Small intestine (tissue), 7 donors: ENCODE results near the gene DICER1. TPM values are rescaled to one million over a fixed set of nuclear protein-coding genes. Genes with fewer than 3 reads are reported as not detected.

Source experiments
- DNase-seq, 2 donors: peaks; one replicate each; pipeline versions ENCODE4 v3.0.0 to v3.0.0-alpha.2; 2013
- FAIRE-seq: peaks from 2 replicates; lab custom pipeline; 2012; peaks lifted over from hg19 to GRCh38; lab: Jason Lieb, UNC
- H3K27ac ChIP-seq, 3 donors: one replicate each; pipeline ENCODE4 v1.5.1; 2013; ENCODE audit warnings: low read length in 2 of 3, mild to moderate bottlenecking in 2 of 3, control low read depth in 1 of 3, inconsistent platforms in 1 of 3, low read depth in 1 of 3, moderate library complexity in 1 of 3
- H3K27me3 ChIP-seq, 3 donors: one replicate each; pipeline ENCODE4 v1.6.1; 2013; ENCODE audit warnings: low read length in 3 of 3, inconsistent platforms in 1 of 3; ENCODE audit not compliant: control insufficient read depth in 3 of 3, insufficient read depth in 3 of 3
- H3K36me3 ChIP-seq, 3 donors: one replicate each; pipeline ENCODE4 v1.6.1; 2013; ENCODE audit warnings: low read length in 3 of 3, inconsistent platforms in 1 of 3, low read depth in 1 of 3, mild to moderate bottlenecking in 1 of 3, moderate library complexity in 1 of 3; ENCODE audit not compliant: control insufficient read depth in 3 of 3, insufficient read depth in 2 of 3
- H3K4me1 ChIP-seq, 3 donors: one replicate each; pipeline ENCODE4 v1.6.1; 2013; ENCODE audit warnings: low read length in 2 of 3, inconsistent platforms in 1 of 3, low read depth in 1 of 3, mild to moderate bottlenecking in 1 of 3, moderate library complexity in 1 of 3; ENCODE audit not compliant: control insufficient read depth in 3 of 3, insufficient read depth in 2 of 3
- H3K4me3 ChIP-seq, 3 donors: one replicate each; pipeline ENCODE4 v1.5.1; 2013; ENCODE audit warnings: low read length in 3 of 3, control low read depth in 1 of 3, inconsistent platforms in 1 of 3, low read depth in 1 of 3, mild to moderate bottlenecking in 1 of 3, moderate library complexity in 1 of 3
- H3K9me3 ChIP-seq, 2 donors: one replicate each; pipeline ENCODE4 v1.6.1; 2013; ENCODE audit warnings: low read depth in 1 of 2, low read length in 1 of 2; ENCODE audit not compliant: control insufficient read depth in 2 of 2, insufficient read depth in 1 of 2
- WGBS, 3 donors: extraction: QIAGEN DNeasy Blood & Tissue Kit; methylation state at CpG; one replicate each; pipeline ENCODE4 v1.1.7; 2013; 5-methylcytosine and 5-hydroxymethylcytosine counted together
- polyA plus RNA-seq, 4 donors: library from polyadenylated mRNA; stranded (reverse) in 3 of 4; unstranded in 1 of 4; fragments of 200-250 nt in 3 of 4; fragments of 120-200 nt in 1 of 4; gene quantifications; one replicate each; pipeline versions ENCODE4 v1.2.1 to v1.2.3, GENCODE V29; 2013
- donor health status: healthy with polysubstance abuse.
- donor health status: control.
- donor health status: control.
- donor health status: Bipolar disorder and iron deficiency.
- donor health status: healthy.

Gene DICER1
- polyA plus RNA-seq, 4 donors, result 7.3 to 30.7 (median 8.1) TPM

GRCh38 chr14:95153866-95154265 lies 3.5 kb downstream of the DICER1 start:
- no peak for FAIRE-seq
- no peaks in the 10 kb centered on the region for H3K36me3 ChIP-seq
- peaks cover 2 to 15% (median 5%) of the 10 kb centered on the region in 3 donors for H3K4me1 ChIP-seq
- H3K27ac ChIP-seq, result no peak overlapping the region
- no peaks in the 10 kb centered on the region for H3K27me3 ChIP-seq
- DNase-seq, result no peak
- H3K4me3 ChIP-seq, result no peak overlapping the region
- 34 to 51% (median 50%) methylated on average over 4 of the region's 4 CpGs for WGBS, 3 donors
- H3K9me3 ChIP-seq, result no peaks in the 10 kb centered on the region

- peaks cover 2 to 11% (median 5%) of the 10 kb centered on the region in 3 donors for H3K4me1 ChIP-seq
- 70 to 77% (median 74%) methylated on average over 8 of the region's 8 CpGs for WGBS, 3 donors
- peaks cover 0 to 1% (median 0%) of the 10 kb centered on the region in 3 donors for H3K36me3 ChIP-seq
- DNase-seq (no peak), FAIRE-seq (no peak)
- peaks cover 0 to under 1% of the 10 kb centered on the region in 2 donors for H3K9me3 ChIP-seq
- H3K27me3 ChIP-seq, result no peaks in the 10 kb centered on the region
- H3K27ac ChIP-seq, result no peak overlapping the region
- H3K4me3 ChIP-seq, result no peak overlapping the region
Observed at GRCh38 chr14:95151561-95151960, 5.8 kb downstream of the DICER1 start.

- DNase-seq (no peak), FAIRE-seq (no peak)
- H3K4me1 ChIP-seq, result peaks cover 2 to 11% (median 5%) of the 10 kb centered on the region in 3 donors
Observed at GRCh38 chr14:95150910-95151309, 6.4 kb downstream of the DICER1 start.

GRCh38 chr14:95149441-95149840 lies 7.9 kb downstream of the DICER1 start:
- WGBS, 3 donors, result 43 to 62% (median 60%) methylated on average over 3 of the region's 3 CpGs
- H3K4me3 ChIP-seq, result no peak overlapping the region
- no peaks in the 10 kb centered on the region for H3K27me3 ChIP-seq
- peaks cover 0 to 4% (median 0%) of the 10 kb centered on the region in 3 donors for H3K36me3 ChIP-seq
- peaks cover 0 to 4% (median 0%) of the 10 kb centered on the region in 3 donors for H3K4me1 ChIP-seq
- H3K9me3 ChIP-seq, result peaks cover 0 to 13% of the 10 kb centered on the region in 2 donors
- FAIRE-seq, result no peak
- H3K27ac ChIP-seq, result no peak overlapping the region
- no peak for DNase-seq

More at GRCh38 chr14:95150910-95151309, 6.4 kb downstream of the DICER1 start:
- Histone ChIP-seq H3K4me3 (no peak overlapping the region), H3K9me3 (peaks cover 0 to 7% of the 10 kb centered on the region in 2 donors), H3K27me3 (no peaks in the 10 kb centered on the region), H3K27ac (no peak overlapping the region), H3K36me3 (peaks cover 0 to 4% (median 0%) of the 10 kb centered on the region in 3 donors)
- 74 to 81% (median 76%) methylated on average over 2 of the region's 2 CpGs for WGBS, 3 donors

- WGBS, 3 donors, result 91 to 96% (median 96%) methylated on average over 7 of the region's 7 CpGs
- H3K27ac ChIP-seq, result no peak overlapping the region
- H3K4me3 ChIP-seq, result no peak overlapping the region
- no peaks in the 10 kb centered on the region for H3K4me1 ChIP-seq
- FAIRE-seq (no peak), DNase-seq (no peak)
- peaks cover 0 to 13% of the 10 kb centered on the region in 2 donors for H3K9me3 ChIP-seq
- H3K36me3 ChIP-seq, result peaks cover 0 to 4% (median 0%) of the 10 kb centered on the region in 3 donors
- no peaks in the 10 kb centered on the region for H3K27me3 ChIP-seq
Observed at GRCh38 chr14:95147597-95147996, 9.7 kb downstream of the DICER1 start.

- peaks cover 0 to 4% (median 0%) of the 10 kb centered on the region in 3 donors for H3K36me3 ChIP-seq
- DNase-seq (no peak), FAIRE-seq (no peak)
- H3K27me3 ChIP-seq, result no peaks in the 10 kb centered on the region
- H3K9me3 ChIP-seq, result peaks cover 0 to 13% of the 10 kb centered on the region in 2 donors
- no peak overlapping the region for H3K4me3 ChIP-seq
- 80 to 84% (median 83%) methylated on average over 10 of the region's 10 CpGs for WGBS, 3 donors
- H3K27ac ChIP-seq, result no peak overlapping the region
- peaks cover 0 to 4% (median 0%) of the 10 kb centered on the region in 3 donors for H3K4me1 ChIP-seq
Observed at GRCh38 chr14:95146079-95146771, 11.1 kb downstream of the DICER1 start.

- Histone ChIP-seq H3K27ac (no peak overlapping the region), H3K9me3 (peaks cover 0 to 13% of the 10 kb centered on the region in 2 donors), H3K4me1 (peaks cover 0 to 4% (median 0%) of the 10 kb centered on the region in 3 donors), H3K4me3 (no peak overlapping the region), H3K27me3 (no peaks in the 10 kb centered on the region), H3K36me3 (peaks cover 0 to 4% (median 0%) of the 10 kb centered on the region in 3 donors)
- whole genome bisulfite sequencing, 3 donors, result 72 to 93% (median 89%) methylated on average over 2 of the region's 2 CpGs
- no peak for DNase-seq
- no peak for FAIRE-seq
Observed at GRCh38 chr14:95144849-95145248, 12.5 kb downstream of the DICER1 start.

GRCh38 chr14:95143808-95144620 lies 13.3 kb downstream of the DICER1 start:
- peaks cover 0 to 4% (median 0%) of the 10 kb centered on the region in 3 donors for H3K36me3 ChIP-seq
- no peak overlapping the region for H3K4me3 ChIP-seq
- DNase-seq, result no peak
- peak; percentile 88 for FAIRE-seq
- peak overlapping the region in 2 of 3 donors; percentile 19 to 61 for H3K27ac ChIP-seq
- 52 to 69% (median 58%) methylated on average over 4 of the region's 4 CpGs for WGBS, 3 donors
- peaks cover 0 to 4% (median 0%) of the 10 kb centered on the region in 3 donors for H3K4me1 ChIP-seq
- no peaks in the 10 kb centered on the region for H3K27me3 ChIP-seq
- peaks cover 0 to 13% of the 10 kb centered on the region in 2 donors for H3K9me3 ChIP-seq
